Thyroid gland (tissue), 4 donors: ENCODE data around the gene ZNF318. TPM values are rescaled to one million over a fixed set of nuclear protein-coding genes. Genes with fewer than 3 reads are reported as not detected.
A peak's percentile ranks its signal among the peaks of the same experiment; 100 is the strongest.

ENCODE experiments used
- DNase-seq, 2 donors: peaks; one replicate each; pipeline ENCODE4 v3.0.0-alpha.2; 2019
- H3K27ac ChIP-seq, 3 donors: fragments of 200-600 bp; sonication (generic); 1 replicate in 2 of 3; 2 replicates in 1 of 3; pipeline ENCODE4 v1.5.1; 2016 to 2019; ENCODE audit warnings: mild to moderate bottlenecking in 1 of 3, moderate library complexity in 1 of 3
- H3K27me3 ChIP-seq: fragments of 200-600 bp; sonication (generic); one replicate; pipeline ENCODE4 v1.5.1; 2019
- H3K36me3 ChIP-seq, 2 donors: fragments of 200-600 bp; sonication (generic); one replicate each; pipeline ENCODE4 v1.5.1; 2016 to 2019
- H3K4me1 ChIP-seq, 2 donors: fragments of 200-600 bp; sonication (generic); one replicate each; pipeline ENCODE4 v1.5.1; 2017 to 2019
- H3K4me3 ChIP-seq, 3 donors: fragments of 200-600 bp; sonication (generic); replicated peaks in 1 of 3; 1 replicate in 2 of 3; 2 replicates in 1 of 3; pipeline ENCODE4 v1.5.1; 2016; ENCODE audit warnings: mild to moderate bottlenecking in 1 of 3
- H3K9me3 ChIP-seq: fragments of 200-600 bp; sonication (generic); one replicate; pipeline ENCODE4 v1.5.1; 2017
- POLR2A ChIP-seq, 2 donors: fragments of 450-650 bp; IDR thresholded peaks; one replicate each; pipeline ENCODE4 v1.6.1; 2017; ENCODE audit warnings: antibody characterized with exemption in 2 of 2, mild to moderate bottlenecking in 2 of 2, moderate library complexity in 1 of 2
- WGBS, 2 donors: methylation state at CpG; one replicate each; pipeline ENCODE4 v1.1.5; 2017; 5-methylcytosine and 5-hydroxymethylcytosine counted together
- intact Hi-C: fragments of 100-400 bp; cut with DNase I; formaldehyde crosslinking; loops from one replicate; pipeline ENCODE4 v1.15.1; 2023
- total RNA-seq, 4 donors: library from RNA; depleted of rRNA; stranded (reverse); fragments of >200 nt; gene quantifications; one replicate each; pipeline ENCODE4 v1.2.3, GENCODE V29; 2016
- TF ChIP-seq, protein P1 (sequence below), 6 experiments: fragments of 200-600 bp in 3 of 6; fragments of 450-650 bp in 3 of 6; sonication (generic) in 3 of 6; IDR thresholded peaks; one replicate each; pipeline ENCODE4 v1.5.1; 2016 to 2019; ENCODE audit warnings: antibody characterized with exemption in 6 of 6, mild to moderate bottlenecking in 2 of 6, inconsistent platforms in 1 of 6, moderate library complexity in 1 of 6

ZNF318 gene
- total RNA-seq, 4 donors from 2014 or later = 32.4 to 84.6 (median 37.5) TPM

DNA sequence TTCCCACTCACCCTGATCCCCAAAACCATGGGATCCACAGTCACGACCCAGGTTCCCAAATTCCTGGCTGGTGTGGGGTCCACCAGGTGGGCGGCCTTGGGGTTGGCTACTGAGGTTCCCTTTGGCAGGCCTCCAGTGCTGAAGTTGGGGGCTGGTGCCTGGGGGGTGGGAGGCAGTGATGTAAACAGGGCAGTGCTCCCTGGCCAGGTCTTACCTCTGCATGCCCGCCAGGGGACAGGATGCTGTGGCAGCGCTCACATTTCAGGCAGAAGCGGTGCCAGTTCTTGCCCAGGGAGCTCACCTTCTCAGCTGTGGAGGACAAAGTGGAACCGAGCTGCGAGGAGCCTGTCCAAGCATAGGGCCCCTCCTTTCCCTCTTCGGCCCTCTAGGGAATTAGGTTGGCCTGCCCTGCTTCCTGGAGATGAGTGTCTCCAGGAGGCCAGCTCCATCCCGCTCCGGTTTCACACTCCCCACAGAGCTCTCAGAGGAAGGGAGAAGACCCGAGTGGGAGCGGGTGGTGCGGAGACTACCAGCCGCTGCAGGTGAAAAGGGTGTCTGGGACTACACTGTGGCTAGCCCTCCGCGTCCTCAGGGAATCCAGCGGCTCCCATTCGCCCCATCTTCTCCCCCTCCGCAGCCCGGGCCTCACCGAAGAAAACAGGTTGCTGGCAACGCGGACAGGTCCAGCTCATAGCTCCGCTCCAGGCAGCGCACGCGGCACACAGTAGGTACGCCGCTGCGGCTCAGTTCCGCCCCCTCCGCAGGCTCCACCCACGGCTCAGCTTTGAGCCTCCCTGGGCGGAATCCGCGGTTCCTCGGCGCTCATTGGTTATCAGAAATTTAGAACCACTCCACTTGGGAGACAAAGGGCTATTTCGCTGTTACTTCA is 61.1 kb downstream of the ZNF318 start, which contains the start of gene CRIP3:
TSS of gene CRIP3 (minus strand) at position 726 of the 889 bp plus-strand sequence. CDS start at position 692, 34 bp downstream.
- DNase-seq = peak; percentile 54 to 57
- Histone ChIP-seq H3K4me3 (peak within 1 kb of the TSS in 1 of 3 donors; percentile 21), H3K27me3 (no peaks in the 10 kb centered on the region), H3K36me3 (no peaks in the 10 kb centered on the region), H3K27ac (no peak within 1 kb of the TSS), H3K4me1 (peaks cover 9 to 12% of the 10 kb centered on the region in 2 donors), H3K9me3 (no peaks in the 10 kb centered on the region)
- intact Hi-C loops = no loop called here
- WGBS, 2 donors = 9 to 25% methylated on average over 4 to 6 of the region's 39 CpGs
- TF ChIP-seq, protein P1, sequence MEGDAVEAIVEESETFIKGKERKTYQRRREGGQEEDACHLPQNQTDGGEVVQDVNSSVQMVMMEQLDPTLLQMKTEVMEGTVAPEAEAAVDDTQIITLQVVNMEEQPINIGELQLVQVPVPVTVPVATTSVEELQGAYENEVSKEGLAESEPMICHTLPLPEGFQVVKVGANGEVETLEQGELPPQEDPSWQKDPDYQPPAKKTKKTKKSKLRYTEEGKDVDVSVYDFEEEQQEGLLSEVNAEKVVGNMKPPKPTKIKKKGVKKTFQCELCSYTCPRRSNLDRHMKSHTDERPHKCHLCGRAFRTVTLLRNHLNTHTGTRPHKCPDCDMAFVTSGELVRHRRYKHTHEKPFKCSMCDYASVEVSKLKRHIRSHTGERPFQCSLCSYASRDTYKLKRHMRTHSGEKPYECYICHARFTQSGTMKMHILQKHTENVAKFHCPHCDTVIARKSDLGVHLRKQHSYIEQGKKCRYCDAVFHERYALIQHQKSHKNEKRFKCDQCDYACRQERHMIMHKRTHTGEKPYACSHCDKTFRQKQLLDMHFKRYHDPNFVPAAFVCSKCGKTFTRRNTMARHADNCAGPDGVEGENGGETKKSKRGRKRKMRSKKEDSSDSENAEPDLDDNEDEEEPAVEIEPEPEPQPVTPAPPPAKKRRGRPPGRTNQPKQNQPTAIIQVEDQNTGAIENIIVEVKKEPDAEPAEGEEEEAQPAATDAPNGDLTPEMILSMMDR (IDR thresholded peaks at IDR 0.05) = peak in 3 of 6 experiments; percentile 18 to 48 (median 46)
- TF ChIP-seq POLR2A (IDR thresholded peaks at IDR 0.05) = no peak

DNA sequence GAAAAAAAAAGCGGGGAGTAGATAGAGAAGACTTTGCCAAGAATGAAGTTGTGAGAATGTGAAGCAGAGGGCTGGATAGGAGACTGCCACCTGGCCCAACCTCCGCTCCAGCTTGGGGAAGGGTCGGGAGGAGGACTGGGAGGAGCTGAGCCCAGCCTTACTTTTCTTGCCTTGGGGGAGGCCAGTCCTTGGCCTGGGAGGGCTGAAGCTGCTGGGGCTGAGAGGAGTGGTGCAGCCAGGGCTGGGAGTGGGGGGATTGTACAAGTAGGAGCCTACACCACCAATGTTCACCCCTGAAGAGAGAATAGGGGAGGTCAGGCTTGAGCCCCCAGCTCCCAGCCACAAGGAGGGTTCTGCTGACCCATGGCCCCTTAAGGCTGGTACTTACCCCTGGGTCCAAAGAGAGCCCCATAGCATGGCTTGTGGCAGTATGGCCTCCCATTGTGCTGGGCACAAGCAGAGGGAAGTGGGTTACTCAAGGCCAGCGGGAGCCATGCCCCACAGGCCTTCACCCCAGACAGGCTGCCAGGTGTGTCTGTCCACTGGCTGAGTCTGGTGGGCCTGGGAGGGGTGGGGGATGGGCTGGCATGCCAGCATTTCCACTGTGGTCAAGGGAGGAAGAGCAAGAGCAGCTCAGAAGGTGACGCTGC is 61.9 kb downstream of the ZNF318 start:
- intact Hi-C loops = no loop called here
- H3K4me3 ChIP-seq = no peak overlapping the region
- 86 to 90% methylated on average over 4 of the region's 5 CpGs for WGBS, 2 donors
- peaks cover 9 to 12% of the 10 kb centered on the region in 2 donors for H3K4me1 ChIP-seq
- no peaks in the 10 kb centered on the region for H3K36me3 ChIP-seq
- H3K9me3 ChIP-seq = no peaks in the 10 kb centered on the region
- DNase-seq = no peak
- no peaks in the 10 kb centered on the region for H3K27me3 ChIP-seq
- TF ChIP-seq, protein P1 (IDR thresholded peaks at IDR 0.05) = no peak
- TF ChIP-seq POLR2A (IDR thresholded peaks at IDR 0.05) = no peak
- no peak overlapping the region for H3K27ac ChIP-seq

DNA sequence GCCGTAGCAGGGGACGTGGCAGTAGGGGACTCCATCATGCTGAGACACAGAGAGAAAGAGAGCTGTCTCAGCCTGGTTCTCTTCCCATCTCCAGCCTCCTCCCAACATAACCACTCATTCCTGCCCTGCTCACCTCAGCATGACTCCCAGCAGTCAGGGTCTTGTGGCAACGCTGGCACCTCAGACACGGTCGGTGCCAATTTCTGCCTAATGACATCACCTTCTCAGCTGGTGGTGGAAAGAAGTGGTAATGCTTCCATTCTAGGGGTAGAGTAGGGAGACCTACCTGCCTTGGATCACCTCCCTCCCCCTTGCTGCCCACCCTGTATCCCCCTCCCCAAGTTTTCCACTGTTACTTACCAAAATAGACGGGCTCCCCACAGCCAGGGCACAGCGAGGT is 63.4 kb downstream of the ZNF318 start:
- WGBS, 2 donors = 87 to 97% methylated on average over 7 of the region's 7 CpGs
- Histone ChIP-seq H3K27me3 (no peaks in the 10 kb centered on the region), H3K4me1 (peaks cover 9 to 12% of the 10 kb centered on the region in 2 donors), H3K9me3 (no peaks in the 10 kb centered on the region), H3K36me3 (no peaks in the 10 kb centered on the region), H3K4me3 (no peak overlapping the region), H3K27ac (no peak overlapping the region)
- no peak for TF ChIP-seq POLR2A (IDR thresholded peaks at IDR 0.05)
- TF ChIP-seq, protein P1 (IDR thresholded peaks at IDR 0.05) = no peak
- intact Hi-C loops = no loop called here
- no peak for DNase-seq

DNA sequence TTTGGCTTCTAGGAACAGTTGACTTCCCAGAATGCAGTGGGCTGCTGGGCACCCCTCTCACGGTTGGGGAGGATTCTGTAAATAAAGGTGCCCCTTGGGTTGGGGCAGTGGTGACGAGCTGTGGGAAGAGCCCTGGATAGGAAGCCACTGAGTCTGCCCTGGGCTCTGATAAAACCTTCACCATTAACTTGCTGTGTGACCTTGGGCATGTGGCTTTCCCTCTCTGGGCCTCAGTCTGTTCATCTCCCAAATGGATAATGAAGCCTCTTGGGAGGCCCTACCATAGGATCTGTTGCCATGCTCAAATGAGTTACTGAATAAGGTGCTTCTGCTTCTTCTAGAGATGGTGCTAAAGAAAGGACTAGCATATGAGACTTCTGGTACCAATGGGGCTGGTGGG is 64.6 kb downstream of the ZNF318 start:
- intact Hi-C loops = no loop called here
- Histone ChIP-seq H3K4me3 (no peak overlapping the region), H3K36me3 (no peaks in the 10 kb centered on the region), H3K9me3 (no peaks in the 10 kb centered on the region), H3K27me3 (no peaks in the 10 kb centered on the region), H3K4me1 (peaks cover 9 to 12% of the 10 kb centered on the region in 2 donors), H3K27ac (no peak overlapping the region)
- DNase-seq = no peak
- TF ChIP-seq, protein P1 (IDR thresholded peaks at IDR 0.05) = no peak
- no peak for TF ChIP-seq POLR2A (IDR thresholded peaks at IDR 0.05)
- 90 to 93% methylated on average over 2 of the region's 2 CpGs for WGBS, 2 donors
